ENCODE data around the gene ARID4B. TPM values are rescaled to one million over a fixed set of nuclear protein-coding genes. Genes with fewer than 3 reads are reported as not detected.

Gene ARID4B
- total and polyA plus RNA-seq, 5 experiments from 2014 or later = 37.4 to 105 (median 58.0) TPM

DNA sequence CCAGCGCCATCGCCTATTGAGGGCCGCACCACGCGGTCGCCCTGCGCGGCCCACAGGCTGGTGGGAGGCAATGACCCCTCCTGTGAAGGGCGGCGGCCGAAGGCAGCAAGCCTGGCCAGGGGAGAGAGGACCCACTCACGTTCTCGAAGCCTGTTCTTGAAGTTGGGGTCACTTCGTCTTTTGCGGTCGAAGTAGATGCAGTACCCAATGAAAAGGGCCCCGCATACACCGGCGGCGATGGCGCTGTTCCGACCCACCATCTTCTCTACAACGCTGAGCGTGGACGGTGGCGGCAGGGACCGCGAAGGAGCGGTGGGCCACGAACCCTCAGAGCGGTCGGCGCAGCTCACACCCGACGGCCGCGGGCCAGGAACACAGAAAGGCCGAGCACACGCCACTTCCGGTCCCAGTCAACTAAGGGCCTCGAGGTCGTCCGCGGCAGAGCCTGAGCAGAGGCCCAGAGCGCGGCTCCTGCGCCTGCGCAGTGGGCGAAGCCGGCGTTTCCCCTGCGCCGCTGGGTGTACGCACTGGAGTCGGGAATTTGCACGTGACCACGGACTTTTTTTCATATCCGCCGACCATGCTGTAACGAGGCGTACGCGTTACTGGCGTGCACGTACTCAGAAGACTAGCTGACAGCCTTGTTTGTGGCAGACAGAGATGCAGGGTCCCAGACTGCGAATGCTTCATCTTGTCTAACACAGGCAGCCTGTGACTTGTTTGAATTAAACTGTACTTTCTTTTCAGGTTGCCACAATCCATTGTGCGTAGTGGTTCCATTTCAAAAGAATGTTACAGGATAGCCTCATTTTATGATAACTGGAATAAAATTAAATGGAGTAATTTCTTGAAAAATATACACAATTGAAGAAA, 199.3 kb downstream of the ARID4B start, which contains the start of gene TOMM20:
TSS of gene TOMM20 (minus strand) at position 382 of the 873 bp plus-strand sequence. CDS start at position 260, 122 bp downstream.
- POLR2A ChIA-PET = interaction anchor here (0.6 to 4.1 kb wide), 10 partner anchors 10 to 650 kb away, joined by 3 to 24 read pairs (median 3); partner anchors contain the start of genes ARID4B, B3GALNT2, GGPS1 and RBM34
- Mint-ChIP-seq H3K9me3 (no peaks in the 10 kb centered on the region), H3K4me3 (peak within 1 kb of the TSS; percentile 86 to 98 (median 96)), H3K27me3 (no peaks in the 10 kb centered on the region), H3K4me1 (peaks cover 13 to 48% (median 44%) of the 10 kb centered on the region in 4 donors), H3K27ac (peak within 1 kb of the TSS; percentile 95 to 99 (median 98)), H3K36me3 (peaks cover 0 to 44% (median 7%) of the 10 kb centered on the region in 3 donors)
- ATAC-seq (peak; percentile 89 to 91), DNase-seq (peak; percentile 90 to 97 (median 94))

DNA sequence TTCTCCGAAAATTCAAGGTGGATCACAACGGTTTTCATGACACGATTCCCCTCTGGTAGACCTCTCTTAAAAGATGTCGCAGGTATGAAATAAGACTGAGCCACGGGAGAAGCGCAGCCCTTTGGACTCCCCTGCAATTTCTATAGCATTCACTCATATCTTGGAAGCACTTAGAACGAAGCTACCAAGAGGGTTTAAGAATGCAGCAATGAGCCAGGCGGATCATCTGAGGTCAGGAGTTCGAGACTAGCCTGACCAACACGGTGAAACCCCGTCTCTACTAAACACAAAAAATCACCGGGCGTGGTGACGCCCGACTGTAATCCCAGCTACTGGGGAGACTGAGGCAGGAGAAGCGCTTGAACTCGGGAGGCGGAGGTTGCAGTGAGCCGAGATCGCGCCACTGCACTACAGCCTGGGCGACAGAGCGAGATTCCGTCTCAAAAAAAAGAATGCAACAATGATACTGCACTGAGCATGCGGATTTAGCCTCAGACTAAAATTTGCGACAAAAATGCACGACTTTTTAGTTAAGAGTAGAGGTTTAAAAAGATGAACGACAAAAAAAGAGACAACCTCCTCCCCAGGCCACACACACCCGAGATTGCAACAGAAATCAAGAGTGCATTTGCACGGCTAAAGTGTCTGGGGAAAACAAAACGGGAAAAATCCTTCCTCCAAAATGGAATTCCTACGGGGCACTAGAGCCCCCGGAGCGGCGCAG, 200.1 kb downstream of the ARID4B start:
- Mint-ChIP-seq H3K27ac (peak overlapping the region; percentile 95 to 99 (median 98)), H3K36me3 (peaks cover 0 to 42% (median 7%) of the 10 kb centered on the region in 3 donors), H3K4me1 (peaks cover 17 to 56% (median 52%) of the 10 kb centered on the region in 4 donors), H3K4me3 (peak overlapping the region; percentile 86 to 98 (median 96)), H3K9me3 (no peaks in the 10 kb centered on the region), H3K27me3 (no peaks in the 10 kb centered on the region)
- POLR2A ChIA-PET = interaction anchor here (1.1 to 4.1 kb wide), 6 partner anchors 25 to 517 kb away, joined by 3 to 24 read pairs (median 5); partner anchors contain the start of genes ARID4B, GGPS1 and RBM34
- DNase-seq (peak in 1 of 10 donors; percentile 4), ATAC-seq (peak; percentile 3 to 7)

DNA sequence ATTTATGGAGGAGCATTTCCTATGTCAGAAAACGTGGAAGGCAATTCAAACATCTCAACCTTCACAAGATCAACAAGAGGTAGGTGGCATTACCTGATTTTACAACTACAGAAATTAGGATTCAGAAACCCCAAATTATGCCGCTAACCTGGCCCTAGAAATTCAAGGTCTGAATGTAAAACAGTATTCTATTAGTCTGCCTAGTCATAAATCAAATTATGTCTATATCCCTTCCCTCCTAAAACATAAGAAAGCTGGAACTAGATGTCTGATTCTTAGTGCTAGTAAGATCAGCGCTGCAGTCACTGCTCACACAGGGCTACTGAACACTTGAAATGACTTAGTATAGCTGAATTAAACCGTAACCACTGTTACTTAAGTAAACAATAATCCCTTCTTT, 200.8 kb downstream of the ARID4B start:
- H3K9me3 Mint-ChIP-seq = no peaks in the 10 kb centered on the region
- no peak for ATAC-seq

DNA sequence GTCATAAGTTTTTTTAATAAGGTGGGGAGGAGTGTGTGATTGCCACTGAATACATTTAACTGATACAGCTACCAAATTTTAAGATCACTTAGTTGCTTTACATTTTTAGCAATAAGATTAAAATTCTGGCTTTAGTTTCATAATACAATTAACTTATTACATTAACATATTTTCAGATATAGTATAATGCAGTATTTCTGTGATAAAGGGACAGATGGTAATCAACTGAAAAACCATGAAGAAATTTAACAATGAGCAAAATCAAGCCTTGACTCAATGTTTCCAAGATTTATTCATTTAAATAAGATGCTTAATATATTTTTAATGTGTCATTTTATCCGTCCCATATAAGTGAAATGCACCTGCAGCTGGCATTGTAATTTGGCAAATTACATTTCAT, 203.3 kb downstream of the ARID4B start:
- no peaks in the 10 kb centered on the region for H3K27me3 Mint-ChIP-seq
- POLR2A ChIA-PET = interaction anchor here (0.6 kb wide), 1 partner anchor 8 kb away, joined by 3 read pairs; no protein-coding TSS in a partner anchor
- no peaks in the 10 kb centered on the region for H3K9me3 Mint-ChIP-seq
- peaks cover 0 to 59% (median 9%) of the 10 kb centered on the region in 3 donors for H3K36me3 Mint-ChIP-seq
- DNase-seq = no peak
- H3K27ac Mint-ChIP-seq = peak overlapping the region in 4 of 10 donors; percentile 17 to 65 (median 36)
- H3K4me3 Mint-ChIP-seq = peak overlapping the region in 6 of 10 donors; percentile 45 to 76 (median 56)
- peaks cover 20 to 70% (median 64%) of the 10 kb centered on the region in 4 donors for H3K4me1 Mint-ChIP-seq
- no peak for ATAC-seq

More for the DNA sequence above, 200.8 kb downstream of the ARID4B start:
- Mint-ChIP-seq H3K4me1 (peaks cover 18 to 62% (median 59%) of the 10 kb centered on the region in 4 donors), H3K4me3 (peak overlapping the region; percentile 86 to 98 (median 96)), H3K27me3 (no peaks in the 10 kb centered on the region), H3K27ac (peak overlapping the region; percentile 83 to 99 (median 98)), H3K36me3 (peaks cover 0 to 42% (median 7%) of the 10 kb centered on the region in 3 donors)
- POLR2A ChIA-PET = interaction anchor here (1.1 to 4.1 kb wide), 5 partner anchors 24 to 201 kb away, joined by 3 to 24 read pairs (median 6); partner anchors contain the start of genes ARID4B, GGPS1 and RBM34
- DNase-seq = no peak

DNA sequence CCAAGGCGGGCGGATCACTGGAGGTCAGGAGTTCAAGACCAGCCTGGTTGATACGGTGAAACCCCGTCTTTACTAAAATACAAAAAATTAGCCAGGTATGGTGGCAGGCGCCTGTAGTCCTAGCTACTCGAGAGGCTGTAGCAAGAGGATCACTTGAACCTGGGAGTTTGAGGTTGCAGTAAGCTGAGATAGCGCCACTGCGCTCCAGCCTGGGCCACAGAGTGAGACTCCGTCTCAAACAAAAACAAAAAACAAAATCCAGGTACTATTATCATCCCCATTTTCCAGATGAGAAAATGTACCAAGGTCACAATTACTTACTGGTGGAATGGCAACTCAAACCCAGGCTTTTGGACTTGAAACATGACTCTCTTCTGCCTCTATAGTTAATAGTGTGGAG, 203.9 kb downstream of the ARID4B start:
- no peaks in the 10 kb centered on the region for H3K27me3 Mint-ChIP-seq
- peaks cover 20 to 68% (median 62%) of the 10 kb centered on the region in 4 donors for H3K4me1 Mint-ChIP-seq
- H3K36me3 Mint-ChIP-seq = peaks cover 0 to 64% (median 11%) of the 10 kb centered on the region in 3 donors
- DNase-seq (no peak), ATAC-seq (no peak)
- no peaks in the 10 kb centered on the region for H3K9me3 Mint-ChIP-seq
- POLR2A ChIA-PET = no interaction called here
- H3K27ac Mint-ChIP-seq = peak overlapping the region in 5 of 10 donors; percentile 17 to 65 (median 37)
- peak overlapping the region in 8 of 10 donors; percentile 30 to 76 (median 56) for H3K4me3 Mint-ChIP-seq

DNA sequence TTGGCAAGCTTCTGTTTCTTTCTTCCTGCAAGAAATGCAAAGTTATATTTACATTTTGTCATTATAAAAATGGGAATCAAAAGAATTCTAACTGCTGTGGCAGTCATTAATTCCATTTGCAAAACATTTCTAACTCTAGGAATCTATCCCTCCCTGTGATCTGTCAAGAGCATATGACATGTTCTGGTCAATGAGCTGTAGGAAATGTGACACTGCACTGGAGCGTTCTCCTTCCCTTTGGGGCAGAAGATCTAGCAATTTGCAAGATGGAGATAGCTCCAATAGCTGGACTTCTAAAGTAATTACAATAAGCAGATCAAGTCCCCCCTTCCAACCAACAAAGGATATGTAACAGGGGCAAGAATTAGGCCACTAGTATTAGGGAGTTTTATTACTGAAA, 205.6 kb downstream of the ARID4B start:
- H3K27ac Mint-ChIP-seq = peak overlapping the region in 3 of 10 donors; percentile 44 to 72 (median 54)
- H3K27me3 Mint-ChIP-seq = no peaks in the 10 kb centered on the region
- ATAC-seq = no peak
- H3K36me3 Mint-ChIP-seq = peaks cover 0 to 82% (median 22%) of the 10 kb centered on the region in 3 donors
- peak overlapping the region in 4 of 10 donors; percentile 8 to 53 (median 35) for H3K4me3 Mint-ChIP-seq
- DNase-seq = no peak
- peaks cover 16 to 53% (median 51%) of the 10 kb centered on the region in 4 donors for H3K4me1 Mint-ChIP-seq
- H3K9me3 Mint-ChIP-seq = no peaks in the 10 kb centered on the region
- POLR2A ChIA-PET = interaction anchor here (1.3 kb wide), 1 partner anchor 76 kb away, joined by 4 read pairs; no protein-coding TSS in a partner anchor

Small RNA genes lying within 50 kb of the gene (microRNA-seq; reads per million reads assigned to microRNA genes)
- 4.4 reads per million, percentile 10 among the genes with 10 or more reads in this experiment for gene MIR4753 (ENCODE audit: borderline microRNAs expressed)

Other genes with a start within 250 kb of the ARID4B start
- gene TOMM20, start 199.3 kb downstream of the ARID4B start, total RNA-seq = 100 to 1,000 TPM; 104 to 111 TPM
- 10 to 100 TPM; 56.6 to 67.0 (median 60.7) TPM for gene TOMM20, start 199.3 kb downstream of the ARID4B start, polyA plus RNA-seq
- gene RBM34, start 166.9 kb downstream of the ARID4B start, total RNA-seq = 100 to 1,000 TPM; 145 to 164 TPM
- 10 to 100 TPM; 66.1 to 92.1 (median 70.4) TPM for gene RBM34, start 166.9 kb downstream of the ARID4B start, polyA plus RNA-seq
- 10 to 100 TPM; 55.1 to 55.3 TPM for gene GGPS1, start 391 bp upstream of the ARID4B start, total RNA-seq
- 10 to 100 TPM; 43.7 to 69.4 (median 57.3) TPM for gene GGPS1, start 391 bp upstream of the ARID4B start, polyA plus RNA-seq
- gene TBCE, start 39.2 kb upstream of the ARID4B start, total RNA-seq = 10 to 100 TPM; 21.9 to 29.5 TPM
- 10 to 100 TPM; 11.9 to 14.6 (median 12.6) TPM for gene TBCE, start 39.2 kb upstream of the ARID4B start, polyA plus RNA-seq
- gene B3GALNT2, start 176.3 kb upstream of the ARID4B start, total RNA-seq = 1 to 10 TPM; 7.7 to 9.5 TPM
- gene B3GALNT2, start 176.3 kb upstream of the ARID4B start, polyA plus RNA-seq = 1 to 10 TPM; 3.3 to 4.3 (median 3.8) TPM

All from naive thymus-derived CD8-positive, alpha-beta T cell (primary cell).